GM12874 (cell line): Measurements from ENCODE around the gene UBE2O.

Experiments
- CTCF ChIP-seq: IDR thresholded peaks from 2 replicates; pipeline ENCODE4 v1.5.1; 2011; ENCODE audit warnings: low read depth, mild to moderate bottlenecking, control low read depth, low read length, moderate library complexity; ENCODE audit not compliant: insufficient read depth

The UBE2O gene

DNA sequence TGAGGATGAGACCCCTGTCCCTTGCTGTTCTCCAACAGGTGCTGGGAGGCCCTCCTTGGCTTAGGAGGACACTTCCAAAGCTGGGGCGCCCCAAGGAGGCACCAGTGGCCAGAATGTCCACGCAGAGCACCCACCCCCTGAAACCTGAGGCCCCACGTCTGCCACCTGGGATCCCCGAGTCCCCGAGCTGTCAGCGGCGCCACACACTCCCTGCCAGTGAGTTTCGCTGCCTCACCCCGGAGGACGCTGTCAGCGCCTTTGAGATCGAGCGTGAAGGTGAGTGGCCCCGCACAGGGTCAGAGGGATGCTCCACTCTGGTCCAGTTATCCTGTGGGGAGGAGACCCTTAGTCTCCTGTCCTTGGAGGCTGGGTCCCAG lies 15.7 kb upstream of the UBE2O start:
- no peak for TF ChIP-seq CTCF

- no peak for TF ChIP-seq CTCF
These were observed 15.1 kb upstream of the UBE2O start for GRCh38 chr17:76467809-76468633.

DNA sequence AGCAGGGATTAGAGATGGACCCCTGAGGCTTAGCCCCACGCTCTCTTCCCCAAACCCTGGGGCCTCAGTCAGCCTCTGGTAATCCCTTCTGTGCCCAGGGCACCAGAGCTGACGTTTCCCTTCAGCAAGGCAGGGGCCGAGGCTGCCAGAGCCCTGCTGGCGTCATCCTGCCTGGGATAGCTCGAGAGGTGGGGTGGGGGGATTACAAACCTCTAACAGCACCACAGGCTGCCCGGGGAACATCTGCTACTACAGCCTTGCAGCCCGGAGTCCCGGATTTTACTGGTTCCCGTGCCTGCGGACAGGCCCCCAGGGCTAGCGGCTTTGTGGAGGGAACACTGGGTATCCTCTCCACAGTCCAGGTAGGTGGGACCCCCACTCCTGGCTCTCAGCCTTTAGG lies 14.4 kb upstream of the UBE2O start, which contains the start of gene AANAT:
TSS of gene AANAT (plus strand) at position 238 of the 400 bp plus-strand sequence. CDS start 1,144 bp downstream, outside the sequence.
- no peak for TF ChIP-seq CTCF

DNA sequence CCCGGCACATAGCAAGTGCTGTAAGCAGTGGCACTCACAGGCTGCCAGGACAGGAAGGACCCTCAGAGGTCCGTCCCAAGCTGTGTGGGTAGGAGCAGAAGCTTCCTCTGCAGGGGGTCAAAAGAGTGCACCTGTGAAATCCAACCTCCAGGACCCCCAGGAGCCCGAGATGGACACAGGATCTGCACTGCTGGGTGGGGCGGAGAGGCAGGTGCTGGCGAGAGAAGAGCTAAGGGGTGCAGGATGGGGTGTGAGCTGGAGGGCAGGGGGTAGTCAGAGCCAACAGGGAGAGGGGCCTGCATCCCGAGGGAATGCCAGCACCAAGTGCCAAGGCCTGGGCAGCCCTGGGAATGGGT lies 13.8 kb upstream of the UBE2O start:
- no peak for TF ChIP-seq CTCF

- TF ChIP-seq CTCF: no peak
These were observed 9.8 kb upstream of the UBE2O start for GRCh38 chr17:76462556-76463290.

DNA sequence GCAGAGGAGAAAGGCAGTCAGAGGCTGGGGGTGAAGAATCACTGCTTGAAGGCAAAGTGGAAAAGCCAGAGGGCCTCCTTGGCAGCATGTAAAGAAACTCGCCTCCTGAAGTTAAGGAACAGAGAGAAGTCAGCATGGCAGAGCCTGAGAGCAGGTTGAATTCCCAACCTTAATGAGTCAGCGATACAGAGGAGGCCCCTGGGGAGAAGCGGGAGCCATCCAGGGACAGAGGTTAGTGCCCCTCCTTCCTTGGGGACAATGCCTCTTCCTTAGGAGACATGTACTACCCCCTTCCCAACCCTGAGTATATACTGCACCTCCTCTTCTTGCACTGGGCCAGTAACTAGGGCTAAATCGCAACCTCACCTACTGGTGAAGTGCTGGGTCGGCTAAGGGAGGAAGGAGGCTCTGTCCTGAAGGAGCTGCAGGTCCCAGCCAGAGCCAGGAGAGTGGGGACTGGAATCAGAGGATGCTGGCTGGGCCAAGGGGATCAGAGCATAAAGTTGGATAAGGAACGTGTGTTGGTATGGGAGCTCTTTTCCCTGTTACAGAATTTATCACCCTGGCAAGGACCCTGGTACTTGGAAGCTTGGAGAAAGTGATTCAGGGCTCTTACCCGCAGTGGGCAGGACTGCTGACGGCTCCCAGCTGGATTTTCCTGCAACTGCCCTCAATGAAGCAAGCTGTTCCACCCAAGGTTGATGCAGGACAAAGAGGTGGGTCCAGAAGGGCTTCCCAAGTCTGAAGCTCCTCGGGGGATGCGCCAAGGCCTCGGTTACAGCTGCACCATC lies 9.0 kb upstream of the UBE2O start:
- no peak for TF ChIP-seq CTCF

DNA sequence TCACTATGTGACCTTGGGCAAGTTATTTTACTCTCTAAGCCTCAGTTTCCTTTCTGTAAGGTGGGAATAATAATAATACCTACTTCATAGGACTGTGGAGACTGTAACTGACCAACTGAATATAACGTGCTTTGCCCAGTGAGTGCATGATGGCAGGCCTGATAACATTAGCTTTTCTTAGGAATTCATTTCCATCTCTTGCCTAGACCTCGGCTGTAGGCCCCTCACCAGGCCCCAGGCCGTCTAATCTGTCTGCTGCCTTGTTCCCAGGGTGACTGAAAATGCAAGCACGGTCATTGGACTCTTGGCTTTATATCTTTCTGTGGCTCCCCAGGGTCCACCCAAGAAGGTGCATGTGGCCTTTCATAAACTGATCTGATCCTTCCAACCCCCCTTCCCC lies 6.7 kb upstream of the UBE2O start:
- no peak for TF ChIP-seq CTCF
